ENCODE results near the gene EMP1.

GRCh38 chr12:13178568-13179210, 17.8 kb upstream of the EMP1 start:
- TF ChIP-seq CTCF (IDR thresholded peaks at IDR 0.05 in 4 of 5, conservative IDR thresholded peaks at IDR 0.05 in 1 of 5) (no peak), POLR2A (IDR thresholded peaks at IDR 0.05) (no peak)
